ENCODE data around the gene COL5A3. TPM values are rescaled to one million over a fixed set of nuclear protein-coding genes. Genes with fewer than 3 reads are reported as not detected.

Gene COL5A3
- total RNA-seq, 2 donors from 2014 or later, result 2.4 to 5.5 TPM

DNA sequence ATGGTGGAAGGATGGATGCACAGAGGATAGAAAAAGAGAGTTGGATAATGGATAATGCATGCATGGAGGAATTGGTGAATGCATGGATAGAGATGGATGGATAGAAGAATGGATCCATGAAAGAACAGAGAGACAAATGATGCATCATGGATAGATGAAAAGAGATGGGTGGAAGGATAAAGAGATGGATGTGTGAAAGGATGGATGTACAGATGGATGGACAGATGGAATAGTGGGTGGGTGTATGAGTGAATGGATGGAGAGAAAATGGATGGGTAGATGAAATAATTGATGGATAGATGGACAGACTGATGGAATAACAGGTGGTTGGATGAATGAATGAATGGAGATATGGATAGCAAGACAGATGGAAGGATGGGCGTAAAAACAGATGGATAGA is 99.7 kb downstream of the COL5A3 start:
- Histone ChIP-seq H3K27ac (no peak overlapping the region), H3K4me1 (no peaks in the 10 kb centered on the region), H3K27me3 (peaks cover 20% of the 10 kb centered on the region), H3K9me3 (no peaks in the 10 kb centered on the region), H3K36me3 (no peaks in the 10 kb centered on the region), H3K4me3 (no peak overlapping the region), H3K9ac (ENCODE audit: low read depth in 2 of 2, low read length in 2 of 2) (no peak overlapping the region)
- intact Hi-C loops (cut with DNase I), result no loop called here
- TF ChIP-seq, protein P1, sequence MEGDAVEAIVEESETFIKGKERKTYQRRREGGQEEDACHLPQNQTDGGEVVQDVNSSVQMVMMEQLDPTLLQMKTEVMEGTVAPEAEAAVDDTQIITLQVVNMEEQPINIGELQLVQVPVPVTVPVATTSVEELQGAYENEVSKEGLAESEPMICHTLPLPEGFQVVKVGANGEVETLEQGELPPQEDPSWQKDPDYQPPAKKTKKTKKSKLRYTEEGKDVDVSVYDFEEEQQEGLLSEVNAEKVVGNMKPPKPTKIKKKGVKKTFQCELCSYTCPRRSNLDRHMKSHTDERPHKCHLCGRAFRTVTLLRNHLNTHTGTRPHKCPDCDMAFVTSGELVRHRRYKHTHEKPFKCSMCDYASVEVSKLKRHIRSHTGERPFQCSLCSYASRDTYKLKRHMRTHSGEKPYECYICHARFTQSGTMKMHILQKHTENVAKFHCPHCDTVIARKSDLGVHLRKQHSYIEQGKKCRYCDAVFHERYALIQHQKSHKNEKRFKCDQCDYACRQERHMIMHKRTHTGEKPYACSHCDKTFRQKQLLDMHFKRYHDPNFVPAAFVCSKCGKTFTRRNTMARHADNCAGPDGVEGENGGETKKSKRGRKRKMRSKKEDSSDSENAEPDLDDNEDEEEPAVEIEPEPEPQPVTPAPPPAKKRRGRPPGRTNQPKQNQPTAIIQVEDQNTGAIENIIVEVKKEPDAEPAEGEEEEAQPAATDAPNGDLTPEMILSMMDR (IDR thresholded peaks at IDR 0.05), result no peak
- no peak for DNase-seq

Small RNA genes within 50 kb of the gene (microRNA-seq; reads per million reads assigned to microRNA genes)
- gene MIR5589, result not detected

Other genes with a start within 250 kb of the COL5A3 start
- gene ZNF846, start 241.8 kb downstream of the COL5A3 start, total RNA-seq, result 10 to 100 TPM in 1 of 2 donors, 1 to 10 TPM in 1; 9.2 to 10.5 TPM
- gene FBXL12, start 191.4 kb downstream of the COL5A3 start, total RNA-seq, result 10 to 100 TPM; 30.5 to 30.7 TPM
- 100 to 1,000 TPM; 316 to 384 TPM for gene UBL5, start 182.6 kb downstream of the COL5A3 start, total RNA-seq
- 10 to 100 TPM; 47.9 to 88.3 TPM for gene PIN1, start 175.2 kb downstream of the COL5A3 start, total RNA-seq
- gene OLFM2, start 74.0 kb downstream of the COL5A3 start, total RNA-seq, result 1 to 10 TPM; 1.2 to 1.9 TPM
- gene RDH8, start 3.0 kb upstream of the COL5A3 start, total RNA-seq, result under 1 TPM in 1 of 2 donors, not detected in 1; 0.24 TPM
- 10 to 100 TPM; 15.1 to 21.3 TPM for gene SHFL, start 75.8 kb upstream of the COL5A3 start, total RNA-seq
- gene ANGPTL6, start 92.2 kb upstream of the COL5A3 start, total RNA-seq, result under 1 TPM in 1 of 2 donors, not detected in 1; 0.21 TPM
- 10 to 100 TPM; 21.6 to 53.8 TPM for gene PPAN, start 95.9 kb upstream of the COL5A3 start, total RNA-seq
- 10 to 100 TPM in 1 of 2 donors, 1 to 10 TPM in 1; 7.6 to 16.7 TPM for gene P2RY11, start 101.2 kb upstream of the COL5A3 start, total RNA-seq
- gene EIF3G, start 109.4 kb upstream of the COL5A3 start, total RNA-seq, result 100 to 1,000 TPM; 141 to 202 TPM
- gene DNMT1, start 184.4 kb upstream of the COL5A3 start, total RNA-seq, result 100 to 1,000 TPM in 1 of 2 donors, 10 to 100 TPM in 1; 36.3 to 139 TPM
- gene S1PR2, start 220.8 kb upstream of the COL5A3 start, total RNA-seq, result 1 to 10 TPM; 2.4 to 5.2 TPM
- 100 to 1,000 TPM in 1 of 2 donors, 10 to 100 TPM in 1; 48.9 to 116 TPM for gene MRPL4, start 241.7 kb upstream of the COL5A3 start, total RNA-seq